Activated CD4-positive, alpha-beta memory T cell treated with anti-CD3 and anti-CD28 coated beads for 36 hours (primary cell): ENCODE measurements around the gene SF1. TPM values are rescaled to one million over a fixed set of nuclear protein-coding genes. Genes with fewer than 3 reads are reported as not detected.

Experiments
- CTCF ChIA-PET: fragments of 350-600 bp; sonication (Branson Sonifier 250); formaldehyde crosslinking; loops from one replicate; lab custom pipeline; 2021; ENCODE audit warnings: antibody characterized with exemption, inconsistent platforms; lab: Charles Lee
- POLR2A ChIA-PET: fragments of 350-600 bp; sonication (Branson Sonifier 250); formaldehyde crosslinking; loops from one replicate; lab custom pipeline; 2021; ENCODE audit warnings: antibody characterized with exemption; lab: Charles Lee
- DNase-seq: peaks from one replicate; pipeline ENCODE4 v3.0.0-alpha.2; 2020
- H3K27ac Mint-ChIP-seq: one replicate; pipeline ENCODE4 v1.8.0; 2021; ENCODE audit warnings: mixed read lengths
- H3K27me3 Mint-ChIP-seq: one replicate; pipeline ENCODE4 v1.8.0; 2021; ENCODE audit warnings: mixed read lengths
- H3K36me3 Mint-ChIP-seq: one replicate; pipeline ENCODE4 v1.8.0; 2021; ENCODE audit warnings: mixed read lengths
- H3K4me1 Mint-ChIP-seq: one replicate; pipeline ENCODE4 v1.8.0; 2021; ENCODE audit warnings: low read depth, mixed read lengths
- H3K4me3 Mint-ChIP-seq: one replicate; pipeline ENCODE4 v1.8.0; 2021; ENCODE audit warnings: mild to moderate bottlenecking, mixed read lengths
- H3K9me3 Mint-ChIP-seq: one replicate; pipeline ENCODE4 v1.8.0; 2021; ENCODE audit warnings: mixed read lengths
- intact Hi-C: fragments of 100-400 bp; cut with micrococcal nuclease; formaldehyde crosslinking; loops from one replicate; pipeline ENCODE4 v1.15.1; 2023
- total RNA-seq, 2 experiments: library from RNA; stranded (reverse); gene quantifications; one replicate each; pipeline ENCODE4 v1.2.3, GENCODE V29; 2021

SF1 gene
- total RNA-seq, 2 experiments from 2014 or later: 323 to 328 TPM

- DNase-seq: no peak
- Mint-ChIP-seq H3K27ac (peak overlapping the region; percentile 70), H3K27me3 (no peaks in the 10 kb centered on the region), H3K9me3 (no peaks in the 10 kb centered on the region), H3K4me3 (no peak overlapping the region), H3K4me1 (peaks cover 75% of the 10 kb centered on the region), H3K36me3 (peaks cover 78% of the 10 kb centered on the region)
- POLR2A ChIA-PET: interaction anchor here (1.2 to 1.5 kb wide), 2 partner anchors 11 to 13 kb away, joined by 3 read pairs; no protein-coding TSS in a partner anchor
- intact Hi-C loops: loop anchor here (10.0 kb wide), 1 partner anchor 459 kb away; the partner anchor contains the start of genes PRDX5 and TRMT112
- CTCF ChIA-PET: interaction anchor here (1.6 kb wide), 1 partner anchor 114 kb away, joined by 3 read pairs; no protein-coding TSS in a partner anchor
These were observed 4.2 kb downstream of the SF1 start for GRCh38 chr11:64774144-64774543.

- no peak for DNase-seq
- H3K36me3 Mint-ChIP-seq: peaks cover 92% of the 10 kb centered on the region
- no peaks in the 10 kb centered on the region for H3K9me3 Mint-ChIP-seq
- intact Hi-C loops: loop anchor here (10.0 kb wide), 1 partner anchor 458 kb away; the partner anchor contains the start of genes PRDX5 and TRMT112
- H3K4me3 Mint-ChIP-seq: peak overlapping the region; percentile 16
- peaks cover 90% of the 10 kb centered on the region for H3K4me1 Mint-ChIP-seq
- H3K27ac Mint-ChIP-seq: peak overlapping the region; percentile 65
- ChIA-PET CTCF (interaction anchor here (1.1 to 2.1 kb wide), 4 partner anchors 12 to 468 kb away, joined by 3 to 5 read pairs (median 4); partner anchors contain the start of genes ESRRA and RASGRP2), POLR2A (interaction anchor here (0.6 to 1.6 kb wide), 4 partner anchors 9 to 566 kb away, joined by 3 to 9 read pairs (median 3); partner anchors contain the start of gene PYGM)
- no peaks in the 10 kb centered on the region for H3K27me3 Mint-ChIP-seq
These were observed 5.9 kb downstream of the SF1 start for GRCh38 chr11:64772303-64773018.

- no peak overlapping the region for H3K4me3 Mint-ChIP-seq
- peaks cover 91% of the 10 kb centered on the region for H3K36me3 Mint-ChIP-seq
- no peak for DNase-seq
- no peaks in the 10 kb centered on the region for H3K9me3 Mint-ChIP-seq
- intact Hi-C loops: loop anchor here (10.0 kb wide), 1 partner anchor 457 kb away; the partner anchor contains the start of genes PRDX5 and TRMT112
- ChIA-PET CTCF (interaction anchor here (1.1 to 2.1 kb wide), 3 partner anchors 28 to 467 kb away, joined by 3 to 5 read pairs (median 5); partner anchors contain the start of genes ESRRA and RASGRP2), POLR2A (interaction anchor here (1.5 to 1.6 kb wide), 2 partner anchors 8 to 12 kb away, joined by 3 to 9 read pairs; partner anchors contain the start of gene PYGM)
- H3K4me1 Mint-ChIP-seq: peaks cover 90% of the 10 kb centered on the region
- H3K27me3 Mint-ChIP-seq: no peaks in the 10 kb centered on the region
- H3K27ac Mint-ChIP-seq: peak overlapping the region; percentile 65
These were observed 6.5 kb downstream of the SF1 start for GRCh38 chr11:64771861-64772260.

GRCh38 chr11:64770120-64770519 is 8.2 kb downstream of the SF1 start:
- Mint-ChIP-seq H3K27ac (no peak overlapping the region), H3K9me3 (no peaks in the 10 kb centered on the region), H3K36me3 (peaks cover 85% of the 10 kb centered on the region), H3K4me3 (no peak overlapping the region), H3K27me3 (no peaks in the 10 kb centered on the region), H3K4me1 (peaks cover 86% of the 10 kb centered on the region)
- CTCF ChIA-PET: interaction anchor here (1.4 kb wide), 1 partner anchor 26 kb away, joined by 4 read pairs; the partner anchor contains the start of gene RASGRP2
- intact Hi-C loops: loop anchor here (10.0 kb wide), 1 partner anchor 455 kb away; the partner anchor contains the start of genes PRDX5 and TRMT112
- no peak for DNase-seq
- POLR2A ChIA-PET: no interaction called here

GRCh38 chr11:64769283-64769682 is 9.1 kb downstream of the SF1 start:
- DNase-seq: no peak
- no peaks in the 10 kb centered on the region for H3K27me3 Mint-ChIP-seq
- peaks cover 88% of the 10 kb centered on the region for H3K36me3 Mint-ChIP-seq
- CTCF ChIA-PET: interaction anchor here (2.4 kb wide), 1 partner anchor 80 kb away, joined by 8 read pairs; no protein-coding TSS in a partner anchor
- POLR2A ChIA-PET: interaction anchor here (2.1 kb wide), 1 partner anchor 10 kb away, joined by 8 read pairs; the partner anchor contains the start of gene SF1
- no peak overlapping the region for H3K4me3 Mint-ChIP-seq
- H3K4me1 Mint-ChIP-seq: peaks cover 86% of the 10 kb centered on the region
- intact Hi-C loops: no loop called here
- no peaks in the 10 kb centered on the region for H3K9me3 Mint-ChIP-seq
- peak overlapping the region; percentile 5 for H3K27ac Mint-ChIP-seq

GRCh38 chr11:64768300-64768694 is 10.0 kb downstream of the SF1 start:
- Mint-ChIP-seq H3K36me3 (peaks cover 86% of the 10 kb centered on the region), H3K4me3 (no peak overlapping the region), H3K27ac (peak overlapping the region; percentile 85), H3K27me3 (no peaks in the 10 kb centered on the region), H3K9me3 (no peaks in the 10 kb centered on the region), H3K4me1 (peaks cover 87% of the 10 kb centered on the region)
- intact Hi-C loops: no loop called here
- ChIA-PET CTCF (interaction anchor here (0.6 to 2.4 kb wide), 13 partner anchors 8 to 458 kb away, joined by 3 to 13 read pairs (median 5); partner anchors contain the start of genes ARL2 and RASGRP2), POLR2A (interaction anchor here (2.1 kb wide), 1 partner anchor 11 kb away, joined by 8 read pairs; the partner anchor contains the start of gene SF1)
- DNase-seq: no peak

GRCh38 chr11:64767344-64768299 is 10.7 kb downstream of the SF1 start:
- peaks cover 86% of the 10 kb centered on the region for H3K36me3 Mint-ChIP-seq
- no peak overlapping the region for H3K4me3 Mint-ChIP-seq
- POLR2A ChIA-PET: interaction anchor here (2.1 kb wide), 1 partner anchor 11 kb away, joined by 8 read pairs; the partner anchor contains the start of gene SF1
- intact Hi-C loops: no loop called here
- DNase-seq: peak; percentile 83
- peaks cover 87% of the 10 kb centered on the region for H3K4me1 Mint-ChIP-seq
- CTCF ChIA-PET: interaction anchor here (0.6 to 2.4 kb wide), 13 partner anchors 9 to 458 kb away, joined by 3 to 13 read pairs (median 5); partner anchors contain the start of genes ARL2 and RASGRP2
- H3K9me3 Mint-ChIP-seq: no peaks in the 10 kb centered on the region
- peak overlapping the region; percentile 85 for H3K27ac Mint-ChIP-seq
- H3K27me3 Mint-ChIP-seq: no peaks in the 10 kb centered on the region

- Mint-ChIP-seq H3K4me3 (no peak overlapping the region), H3K27me3 (no peaks in the 10 kb centered on the region), H3K4me1 (peaks cover 86% of the 10 kb centered on the region), H3K9me3 (no peaks in the 10 kb centered on the region), H3K27ac (peak overlapping the region; percentile 54), H3K36me3 (peaks cover 84% of the 10 kb centered on the region)
- no peak for DNase-seq
- POLR2A ChIA-PET: interaction anchor here (0.9 kb wide), 1 partner anchor 8 kb away, joined by 5 read pairs; no protein-coding TSS in a partner anchor
- intact Hi-C loops: no loop called here
- CTCF ChIA-PET: interaction anchor here (1.6 to 2.4 kb wide), 4 partner anchors 10 to 78 kb away, joined by 4 to 13 read pairs (median 8); no protein-coding TSS in a partner anchor
These were observed 11.5 kb downstream of the SF1 start for GRCh38 chr11:64766881-64767280.

GRCh38 chr11:64765851-64766665 is 12.3 kb downstream of the SF1 start:
- no peaks in the 10 kb centered on the region for H3K9me3 Mint-ChIP-seq
- intact Hi-C loops: no loop called here
- DNase-seq: no peak
- CTCF ChIA-PET: interaction anchor here (1.0 kb wide), 2 partner anchors 10 to 23 kb away, joined by 3 to 5 read pairs; no protein-coding TSS in a partner anchor
- H3K27ac Mint-ChIP-seq: peak overlapping the region; percentile 51
- H3K27me3 Mint-ChIP-seq: no peaks in the 10 kb centered on the region
- H3K4me3 Mint-ChIP-seq: no peak overlapping the region
- H3K4me1 Mint-ChIP-seq: peaks cover 82% of the 10 kb centered on the region
- H3K36me3 Mint-ChIP-seq: peaks cover 77% of the 10 kb centered on the region
- POLR2A ChIA-PET: interaction anchor here (0.9 kb wide), 1 partner anchor 9 kb away, joined by 5 read pairs; no protein-coding TSS in a partner anchor

GRCh38 chr11:64765291-64765850 is 13.0 kb downstream of the SF1 start:
- DNase-seq: no peak
- ChIA-PET CTCF (interaction anchor here (1.0 to 2.4 kb wide), 3 partner anchors 11 to 22 kb away, joined by 3 to 7 read pairs (median 5); no protein-coding TSS in a partner anchor), POLR2A (interaction anchor here (2.1 kb wide), 1 partner anchor 21 kb away, joined by 6 read pairs; the partner anchor contains the start of gene RASGRP2)
- Mint-ChIP-seq H3K27me3 (no peaks in the 10 kb centered on the region), H3K9me3 (no peaks in the 10 kb centered on the region), H3K4me1 (peaks cover 86% of the 10 kb centered on the region), H3K36me3 (peaks cover 72% of the 10 kb centered on the region), H3K4me3 (no peak overlapping the region), H3K27ac (peak overlapping the region; percentile 80)
- intact Hi-C loops: no loop called here
